ENCODE data around the gene HSD3B7. TPM values are rescaled to one million over a fixed set of nuclear protein-coding genes. Genes with fewer than 3 reads are reported as not detected.
"Not testable (repeated sequence)": the region's sequence is repeated elsewhere in the genome, so short reads cannot be mapped to it uniquely, and the experiment has no call there.

Gene HSD3B7
- total RNA-seq, 4 donors from 2014 or later, result 13.2 to 20.8 (median 16.0) TPM

- Histone ChIP-seq H3K36me3 (no peaks in the 10 kb centered on the region), H3K4me3 (peak overlapping the region; percentile 26)
- DNase-seq (ENCODE audit: low spot score in 2 of 2), result no peak
Observed at GRCh38 chr16:31009894-31010584, 25.0 kb downstream of the HSD3B7 start.

GRCh38 chr16:31010585-31011325 lies 25.7 kb downstream of the HSD3B7 start, which contains the start of gene STX1B:
STX1B (minus strand) TSS chr16:31010638; CDS start chr16:31010396, 242 bp downstream.
- WGBS, result 8% methylated on average over 30 of the region's 45 CpGs
- H3K36me3 ChIP-seq, result no peaks in the 10 kb centered on the region
- DNase-seq (ENCODE audit: low spot score in 2 of 2), result no peak
- H3K27ac ChIP-seq, result no peak within 1 kb of the TSS
- no peak for TF ChIP-seq EP300 (IDR thresholded peaks at IDR 0.05)
- TF ChIP-seq POLR2AphosphoS5 (IDR thresholded peaks at IDR 0.05), result no peak
- TF ChIP-seq CTCF (IDR thresholded peaks at IDR 0.05), result no peak
- no peak for TF ChIP-seq POLR2A (IDR thresholded peaks at IDR 0.05)
- peaks cover 9% of the 10 kb centered on the region for H3K4me1 ChIP-seq
- H3K4me3 ChIP-seq, result peak within 1 kb of the TSS; percentile 26
- H3K27me3 ChIP-seq, result peaks cover 47% of the 10 kb centered on the region
- H3K9me3 ChIP-seq, result no peaks in the 10 kb centered on the region

More at GRCh38 chr16:31009894-31010584, 25.0 kb downstream of the HSD3B7 start:
- no peak overlapping the region for H3K27ac ChIP-seq
- 35% methylated on average over 14 of the region's 36 CpGs for WGBS
- no peak for TF ChIP-seq POLR2A (IDR thresholded peaks at IDR 0.05)
- no peaks in the 10 kb centered on the region for H3K9me3 ChIP-seq
- peaks cover 47% of the 10 kb centered on the region for H3K27me3 ChIP-seq
- H3K4me1 ChIP-seq, result peaks cover 9% of the 10 kb centered on the region

GRCh38 chr16:31011815-31012214 lies 26.8 kb downstream of the HSD3B7 start:
- peaks cover 47% of the 10 kb centered on the region for H3K27me3 ChIP-seq

GRCh38 chr16:31013292-31013691 lies 28.3 kb downstream of the HSD3B7 start:
- DNase-seq (ENCODE audit: low spot score in 2 of 2); H3K4me1 ChIP-seq; H3K36me3 ChIP-seq; H3K27ac ChIP-seq; H3K9me3 ChIP-seq; H3K4me3 ChIP-seq: not testable (repeated sequence)
- peaks cover 47% of the 10 kb centered on the region for H3K27me3 ChIP-seq

More at GRCh38 chr16:31011815-31012214, 26.8 kb downstream of the HSD3B7 start:
- H3K4me3 ChIP-seq; DNase-seq (ENCODE audit: low spot score in 2 of 2); H3K27ac ChIP-seq; H3K4me1 ChIP-seq; H3K9me3 ChIP-seq; H3K36me3 ChIP-seq: not testable (repeated sequence)
- 90% methylated on average over 7 of the region's 7 CpGs for WGBS

- Histone ChIP-seq H3K4me3 (no peak overlapping the region), H3K4me1 (no peaks in the 10 kb centered on the region), H3K27ac (no peak overlapping the region), H3K27me3 (peaks cover 21% of the 10 kb centered on the region), H3K9me3 (no peaks in the 10 kb centered on the region), H3K36me3 (no peaks in the 10 kb centered on the region)
- 71% methylated on average over 6 of the region's 6 CpGs for WGBS
- no peak for DNase-seq (ENCODE audit: low spot score in 2 of 2)
- TF ChIP-seq CTCF (IDR thresholded peaks at IDR 0.05) (no peak), POLR2A (IDR thresholded peaks at IDR 0.05) (no peak), POLR2AphosphoS5 (IDR thresholded peaks at IDR 0.05) (no peak), EP300 (IDR thresholded peaks at IDR 0.05) (no peak)
Observed at GRCh38 chr16:31016018-31016417, 31.0 kb downstream of the HSD3B7 start.

- H3K36me3 ChIP-seq; DNase-seq (ENCODE audit: low spot score in 2 of 2): not testable (repeated sequence)
Observed at GRCh38 chr16:31017756-31018155, 32.7 kb downstream of the HSD3B7 start.

GRCh38 chr16:31020536-31020935 lies 35.5 kb downstream of the HSD3B7 start:
- Histone ChIP-seq H3K4me3 (no peak overlapping the region), H3K27me3 (no peaks in the 10 kb centered on the region), H3K36me3 (no peaks in the 10 kb centered on the region), H3K27ac (no peak overlapping the region), H3K4me1 (no peaks in the 10 kb centered on the region), H3K9me3 (no peaks in the 10 kb centered on the region)
- WGBS, result 90% methylated on average over 3 of the region's 3 CpGs
- DNase-seq (ENCODE audit: low spot score in 2 of 2), result no peak
- TF ChIP-seq EP300 (IDR thresholded peaks at IDR 0.05) (no peak), POLR2AphosphoS5 (IDR thresholded peaks at IDR 0.05) (no peak), POLR2A (IDR thresholded peaks at IDR 0.05) (no peak), CTCF (IDR thresholded peaks at IDR 0.05) (no peak)

More at GRCh38 chr16:31017756-31018155, 32.7 kb downstream of the HSD3B7 start:
- H3K4me1 ChIP-seq, H3K27ac ChIP-seq, H3K4me3 ChIP-seq, H3K9me3 ChIP-seq, H3K27me3 ChIP-seq: not testable (repeated sequence)
- WGBS, result 92% methylated on average over 10 of the region's 10 CpGs

All from suprapubic skin (tissue), 4 donors.